NCI-H2196 (cell line): ENCODE measurements around the gene RBM45.

Experiments
- DNase-seq: peaks from one replicate; lab custom pipeline; 2025; ENCODE audit not compliant: unreplicated experiment; lab: John Stamatoyannopoulos, UW

RBM45 gene

DNA sequence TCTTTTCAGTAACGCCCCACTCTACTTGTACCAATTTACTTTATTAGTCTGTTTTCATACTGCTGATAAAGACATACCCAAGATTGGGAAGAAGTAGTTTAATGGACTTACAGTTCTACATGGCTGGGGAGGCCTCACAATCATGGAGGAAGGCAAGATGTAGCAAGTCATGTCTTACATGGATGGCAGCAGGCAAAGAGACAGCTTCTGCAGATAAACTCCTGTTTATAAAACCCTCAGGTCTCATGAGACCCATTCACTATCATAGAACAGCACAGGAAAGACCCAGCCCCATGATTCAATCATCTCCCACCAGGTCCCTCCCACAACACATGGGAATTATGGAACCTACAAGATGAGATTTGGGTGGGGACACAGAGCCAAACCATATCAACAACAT is 43.3 kb downstream of the RBM45 start:
- no peak for DNase-seq

DNA sequence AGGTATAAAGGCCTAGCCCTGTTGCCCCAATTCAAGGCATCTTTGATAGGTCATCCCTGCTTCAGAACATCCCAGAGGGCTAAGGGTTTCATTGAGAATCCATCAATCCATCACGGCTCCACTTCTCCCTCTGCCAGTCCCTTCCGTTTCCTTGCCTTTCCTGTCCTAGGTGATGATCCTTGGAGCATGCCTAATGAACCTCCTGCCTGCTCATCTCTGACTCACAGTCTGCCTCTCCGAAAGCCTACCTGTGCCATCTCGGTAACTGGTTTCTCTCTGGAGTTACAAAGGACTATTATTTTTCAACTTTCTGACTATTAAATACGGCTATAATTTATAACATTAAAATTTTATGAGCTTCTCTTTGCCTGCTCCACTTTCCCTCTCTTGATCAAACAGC is 45.3 kb downstream of the RBM45 start:
- DNase-seq = no peak

DNA sequence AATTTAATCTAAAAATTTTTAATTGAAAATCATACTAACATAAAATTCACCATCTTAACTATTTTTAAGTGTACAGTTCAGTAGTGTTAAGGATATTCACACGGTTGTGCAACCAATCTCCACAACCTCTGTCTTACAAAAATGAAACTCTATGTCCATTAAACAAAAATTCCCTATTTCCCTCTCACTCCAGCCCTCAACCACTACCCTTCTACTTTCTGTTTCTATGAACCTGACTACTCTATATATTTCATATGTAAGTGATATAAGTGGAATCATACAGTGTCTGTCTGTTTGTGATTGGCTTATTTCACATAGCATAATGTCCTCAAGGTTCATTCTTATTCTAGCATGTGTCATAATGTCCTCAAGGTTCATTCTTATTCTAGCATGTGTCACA is 47.7 kb downstream of the RBM45 start:
- DNase-seq = no peak

GRCh38 chr2:178160601-178161000 is 48.4 kb downstream of the RBM45 start:
- DNase-seq = no peak

- DNase-seq = no peak
Measured at GRCh38 chr2:178163395-178163794, 51.2 kb downstream of the RBM45 start.

GRCh38 chr2:178163911-178164310 is 51.7 kb downstream of the RBM45 start:
- DNase-seq = no peak

- DNase-seq = no peak
Measured at GRCh38 chr2:178173657-178174056, 61.4 kb downstream of the RBM45 start.

- no peak for DNase-seq
Measured at GRCh38 chr2:178177066-178177679, 64.9 kb downstream of the RBM45 start.
